LoVo (cell line): Measurements from ENCODE around the gene CHD9NB.

ENCODE experiments used
- DNase-seq: peaks from one replicate; pipeline ENCODE4 v3.0.0-alpha.2; 2016; ENCODE audit warnings: low spot score

The CHD9NB gene

GRCh38 chr16:53052519-53053501, at the start of gene CHD9NB:
Gene CHD9NB (minus strand): TSS chr16:53052897. CDS start chr16:53044158, 8,739 bp downstream.
- DNase-seq: peak; percentile 89

DNA sequence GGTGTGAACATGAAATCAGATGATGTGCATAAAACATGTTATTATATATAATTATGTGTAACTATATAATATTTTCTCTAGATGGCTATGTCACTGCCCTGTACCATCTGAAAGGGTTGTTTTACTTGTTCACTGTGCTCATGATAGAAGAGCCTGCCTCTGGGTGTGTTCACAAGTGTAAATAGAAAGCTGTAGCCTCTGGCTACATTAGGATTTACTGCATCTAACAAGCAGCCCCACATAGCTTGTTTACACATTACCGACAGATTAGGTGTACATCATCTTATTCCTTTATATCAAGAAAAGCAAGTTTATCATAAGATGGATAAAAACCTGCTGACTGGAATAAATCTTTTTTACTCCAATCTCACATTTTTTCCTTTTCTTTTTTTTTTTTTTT, 48.2 kb upstream of the CHD9NB start:
- DNase-seq: no peak

DNA sequence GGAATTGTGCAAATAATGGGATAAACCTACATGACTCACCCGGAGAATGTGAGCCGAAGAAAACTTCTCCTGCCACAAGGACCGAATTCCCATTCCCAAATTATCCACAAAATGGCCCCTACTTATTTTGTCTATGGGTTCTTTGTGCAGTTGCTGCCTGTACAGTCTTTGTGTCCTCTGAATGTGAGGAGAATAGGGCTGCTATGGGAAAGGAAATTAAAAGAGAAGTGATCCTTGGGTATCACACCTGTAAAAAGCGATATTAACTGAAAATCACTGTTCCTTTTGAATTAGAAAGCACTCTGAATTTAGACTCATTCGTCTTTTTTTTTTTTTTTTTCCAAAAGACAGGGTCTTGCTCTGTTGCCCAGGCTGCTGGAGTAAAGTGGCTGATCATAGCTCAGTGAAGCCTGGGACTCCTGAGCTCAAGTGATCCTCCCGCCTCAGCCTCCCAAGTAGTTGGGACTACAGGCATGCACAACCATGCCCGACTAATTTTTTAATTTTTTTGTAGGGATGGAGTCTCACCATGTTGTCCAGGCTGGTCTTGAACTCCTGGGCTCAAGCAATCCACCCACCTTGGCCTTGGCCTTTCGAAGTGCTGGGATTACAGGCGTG, 47.5 kb upstream of the CHD9NB start:
- DNase-seq: no peak

GRCh38 chr16:53099318-53100130, 46.8 kb upstream of the CHD9NB start:
- DNase-seq: peak; percentile 90

DNA sequence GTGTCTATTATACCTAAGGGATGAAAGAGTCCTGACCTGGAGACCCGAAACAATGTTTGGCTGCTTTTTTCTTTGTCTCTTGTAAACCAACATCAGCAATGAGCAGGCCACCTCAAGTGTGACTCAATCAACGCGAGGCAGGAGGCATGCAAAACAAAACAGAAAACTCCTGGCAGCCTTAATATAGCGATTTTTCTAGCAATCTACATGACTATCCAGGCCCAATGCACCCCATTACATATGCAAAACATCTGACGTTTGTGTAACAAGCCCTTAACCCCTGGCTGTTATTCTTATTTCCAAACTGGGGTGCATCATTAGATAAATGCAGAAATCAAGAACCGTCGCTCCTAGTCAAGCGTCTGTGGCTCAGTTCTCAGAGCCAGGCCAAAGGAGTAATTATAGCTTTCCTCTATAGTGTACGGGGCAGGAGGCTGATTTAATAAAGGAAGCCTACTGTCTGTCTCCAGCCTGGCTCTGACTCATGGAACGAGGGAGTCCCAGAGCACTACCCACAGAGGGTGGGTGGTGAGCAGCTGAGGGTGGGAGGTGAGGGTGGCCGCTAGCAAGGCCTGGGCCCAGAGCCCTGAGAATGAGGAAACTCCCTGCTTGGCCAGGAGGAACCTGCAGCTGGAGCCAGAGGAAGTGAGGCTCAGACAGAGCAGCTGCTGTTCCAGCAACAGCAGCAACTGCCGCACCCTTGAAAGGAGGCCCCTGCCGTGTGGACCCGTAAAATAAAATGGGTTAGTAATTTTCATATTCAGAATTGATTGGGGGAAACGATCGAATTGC, 46.0 kb upstream of the CHD9NB start:
- no peak for DNase-seq

GRCh38 chr16:53097190-53097589, 44.5 kb upstream of the CHD9NB start:
- no peak for DNase-seq

GRCh38 chr16:53094013-53094630, 41.4 kb upstream of the CHD9NB start:
- peak; percentile 77 for DNase-seq

DNA sequence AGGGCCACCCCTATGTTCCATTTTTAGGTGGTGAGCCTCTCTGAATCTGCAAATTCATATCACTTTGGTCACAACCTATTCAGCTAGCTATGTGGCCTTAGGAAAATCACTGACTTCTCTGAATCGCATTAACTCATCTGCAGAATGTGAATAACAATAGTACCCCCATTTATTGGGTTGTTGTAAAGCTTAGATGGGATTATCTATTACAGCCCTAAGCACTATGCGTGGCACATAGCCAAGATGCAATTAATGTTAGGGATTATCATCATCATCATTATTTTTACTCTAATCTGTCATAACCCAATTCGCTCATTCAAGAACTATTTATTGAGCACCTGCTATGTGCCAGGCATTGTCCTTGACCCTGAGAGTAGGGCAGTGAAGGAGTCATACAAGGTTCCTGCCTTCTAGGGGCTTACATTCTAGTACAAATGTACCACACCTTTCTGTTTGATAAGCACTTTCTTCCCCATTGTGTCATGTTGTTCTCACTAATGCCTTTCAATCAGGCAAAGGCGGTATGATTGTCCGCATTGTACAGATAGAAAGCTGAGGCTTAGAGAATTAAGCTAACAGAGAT, 40.6 kb upstream of the CHD9NB start:
- DNase-seq: no peak

DNA sequence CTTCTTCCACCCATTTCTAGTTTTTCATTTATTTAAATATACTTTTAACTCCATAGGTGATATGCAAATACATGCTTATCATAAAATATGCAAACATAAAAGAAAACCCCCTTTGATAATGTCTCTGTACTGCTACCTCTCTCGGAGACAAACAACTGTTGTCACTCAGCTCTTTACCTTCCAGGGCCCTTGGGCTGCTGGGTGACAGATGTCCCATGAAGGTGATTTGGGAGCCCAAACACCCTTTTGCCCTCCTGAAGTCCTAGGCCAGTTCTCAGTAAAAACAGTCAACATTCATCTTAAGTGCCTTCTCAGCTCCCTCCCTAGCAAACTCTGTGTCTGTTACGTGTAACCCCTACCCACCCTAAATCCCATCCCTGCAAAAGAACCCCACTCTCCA, 39.6 kb upstream of the CHD9NB start:
- DNase-seq: no peak

DNA sequence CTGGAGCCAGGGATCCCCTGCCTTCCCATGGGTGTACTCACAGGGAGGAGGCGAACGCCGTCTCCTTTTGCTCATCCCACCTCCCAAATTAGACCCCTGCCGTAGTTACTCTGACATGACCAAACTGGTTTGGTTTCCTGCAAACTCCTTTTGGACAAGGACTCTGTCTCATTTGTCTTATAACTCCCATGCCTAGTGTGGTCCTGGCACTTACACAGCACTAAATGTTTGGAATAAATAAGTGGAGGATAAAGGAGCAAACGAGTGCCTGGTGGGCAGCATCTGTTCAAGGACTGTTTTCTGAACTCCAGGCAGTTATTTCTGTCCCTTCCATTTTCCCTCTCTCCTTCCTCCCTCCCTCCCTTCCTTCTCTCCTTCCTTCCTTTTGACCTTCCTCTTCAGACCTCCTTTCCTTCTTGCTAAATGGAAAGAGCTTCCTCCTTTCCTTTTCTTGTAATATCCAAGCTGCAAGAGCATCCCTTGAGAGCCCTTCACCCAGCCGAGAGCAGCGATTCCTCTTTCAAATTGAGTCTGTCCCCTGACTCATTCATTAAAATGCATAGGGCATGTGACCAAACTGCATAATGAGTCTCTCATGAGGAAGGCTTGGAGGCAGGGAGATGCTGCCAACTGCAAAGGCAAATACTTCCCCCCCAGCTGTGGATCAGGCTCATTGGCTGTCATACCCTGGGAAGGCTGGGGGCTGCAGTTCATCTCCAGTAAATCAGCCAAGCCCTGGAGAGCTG, 38.9 kb upstream of the CHD9NB start:
- DNase-seq: no peak

GRCh38 chr16:53090591-53091411, 38.1 kb upstream of the CHD9NB start:
- no peak for DNase-seq

- DNase-seq: no peak
Observed at GRCh38 chr16:53090286-53090590, 37.5 kb upstream of the CHD9NB start.

DNA sequence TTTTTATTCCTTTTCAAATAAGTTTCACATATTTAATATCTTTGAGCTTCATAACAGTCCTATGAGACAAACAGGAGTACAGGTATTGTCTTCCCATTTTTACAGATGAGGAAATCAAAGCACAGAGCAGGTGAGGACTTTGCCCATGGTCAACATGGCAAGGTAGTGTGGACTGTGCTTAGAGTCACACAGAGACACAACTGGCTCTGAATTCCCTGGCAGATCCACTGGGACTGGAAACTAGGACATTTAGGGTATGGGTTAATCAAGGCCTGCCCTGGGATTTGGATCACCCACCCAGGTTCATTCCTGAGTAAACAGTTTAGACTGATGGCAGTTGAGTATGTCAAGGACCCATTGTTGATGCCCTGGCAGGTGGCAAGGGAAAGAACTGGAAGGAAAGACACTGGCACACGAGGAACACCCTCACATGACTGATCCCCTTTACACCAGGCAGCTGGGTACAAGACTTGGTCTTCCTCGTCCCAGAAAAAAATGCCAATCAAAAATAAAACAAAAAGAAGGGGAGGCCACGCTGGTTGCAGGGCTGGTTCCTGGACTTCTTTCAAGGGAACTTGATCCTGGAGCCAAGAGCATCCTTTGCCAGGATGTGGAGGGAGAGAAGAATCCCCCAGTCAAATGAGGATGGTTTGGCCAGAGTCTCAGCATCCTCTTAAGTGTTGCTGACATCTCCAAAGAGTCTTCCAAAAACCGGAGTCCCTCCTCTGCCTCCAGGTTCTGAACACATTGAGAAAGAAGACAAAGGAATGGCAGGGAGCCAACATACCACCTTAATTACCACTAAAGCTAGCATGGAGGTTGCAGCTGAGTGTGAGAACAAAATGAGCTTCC, 37.0 kb upstream of the CHD9NB start:
- DNase-seq: no peak

DNA sequence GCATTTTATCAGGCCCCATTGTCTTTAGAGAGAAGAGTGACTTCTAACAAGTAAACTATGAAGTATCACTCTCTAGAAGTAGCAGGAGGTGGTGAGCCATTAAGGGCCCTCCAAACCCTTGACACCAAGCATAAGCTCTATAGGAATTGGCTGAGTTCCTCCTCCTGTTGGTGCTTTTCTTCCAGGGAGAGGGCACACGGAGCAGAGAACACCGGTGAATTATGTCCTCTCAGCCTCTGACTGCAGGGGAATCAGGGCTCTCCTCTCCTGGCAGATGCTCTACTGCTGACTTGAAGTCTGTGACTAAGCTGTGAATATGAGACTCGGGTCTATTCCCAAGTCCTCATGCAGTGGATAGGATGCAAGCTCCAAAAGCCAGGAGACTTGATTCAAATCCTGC, 34.4 kb upstream of the CHD9NB start:
- no peak for DNase-seq

- no peak for DNase-seq
Observed at GRCh38 chr16:53085931-53086421, 33.3 kb upstream of the CHD9NB start.

DNA sequence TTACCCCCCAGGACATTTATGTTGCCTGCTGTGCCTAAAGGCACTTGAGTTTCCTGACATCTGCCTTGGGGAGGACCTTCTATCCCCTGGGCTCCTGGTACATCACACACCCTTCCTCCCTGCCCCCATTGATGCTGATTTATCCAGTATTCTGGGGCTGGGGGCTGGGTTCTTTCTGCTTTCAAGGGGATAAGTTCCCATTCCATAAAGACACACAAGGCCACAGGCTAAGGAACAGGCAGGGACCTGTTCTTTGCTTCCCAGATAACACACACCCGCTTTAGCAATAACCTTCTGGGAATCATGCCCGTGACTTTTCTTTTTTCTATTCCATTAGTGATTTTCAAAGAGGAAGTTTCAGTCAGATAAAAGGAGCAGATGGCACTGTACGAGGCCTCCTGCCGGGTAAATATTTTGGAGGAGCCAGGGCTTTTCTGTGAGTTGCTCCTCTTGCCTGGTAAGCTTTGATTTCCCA, 32.7 kb upstream of the CHD9NB start:
- no peak for DNase-seq

- no peak for DNase-seq
Observed at GRCh38 chr16:53084746-53085334, 32.1 kb upstream of the CHD9NB start.

DNA sequence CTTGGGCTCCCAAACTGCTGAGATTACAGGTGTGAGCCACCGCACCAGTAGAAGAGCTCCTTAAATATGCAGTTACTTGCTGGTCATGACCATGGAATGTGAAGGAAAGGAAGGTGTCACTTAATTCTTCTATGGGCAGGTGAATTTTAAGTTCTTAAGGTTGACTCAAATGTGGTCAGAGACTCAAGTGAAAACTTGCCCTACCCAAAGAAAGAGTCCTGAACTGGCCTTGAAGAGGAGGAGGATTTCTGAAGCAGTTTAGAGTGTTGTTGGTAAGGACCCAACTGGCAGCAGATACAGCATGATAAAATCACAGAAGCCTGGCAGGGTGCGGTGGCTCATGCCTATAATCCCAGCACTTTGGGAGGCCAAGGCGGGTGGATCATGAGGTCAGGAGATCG, 31.4 kb upstream of the CHD9NB start:
- DNase-seq: no peak
